Frontal cortex (tissue), 4 donors: ENCODE results near the gene SLC11A2. TPM values are rescaled to one million over a fixed set of nuclear protein-coding genes. Genes with fewer than 3 reads are reported as not detected.
A peak's percentile ranks its signal among the peaks of the same experiment; 100 is the strongest.
"Not testable (repeated sequence)": the region's sequence is repeated elsewhere in the genome, so short reads cannot be mapped to it uniquely, and the experiment has no call there.

ENCODE experiments used
- DNase-seq, 2 donors: peaks; one replicate each; pipeline ENCODE4 v3.0.0; 2012; ENCODE audit warnings: low spot score in 2 of 2
- FAIRE-seq: peaks from 2 replicates; lab custom pipeline; 2012; peaks lifted over from hg19 to GRCh38; lab: Jason Lieb, UNC
- total RNA-seq: library from RNA; depleted of rRNA; stranded (reverse); fragments of >200 nt; gene quantifications from one replicate; pipeline ENCODE4 v1.2.3, GENCODE V29; 2014
- donor health status: control.
- donor health status: control.
- donor health status: control.

SLC11A2 gene
- total RNA-seq, 1 donor from 2014 or later = 86.4 TPM

DNA sequence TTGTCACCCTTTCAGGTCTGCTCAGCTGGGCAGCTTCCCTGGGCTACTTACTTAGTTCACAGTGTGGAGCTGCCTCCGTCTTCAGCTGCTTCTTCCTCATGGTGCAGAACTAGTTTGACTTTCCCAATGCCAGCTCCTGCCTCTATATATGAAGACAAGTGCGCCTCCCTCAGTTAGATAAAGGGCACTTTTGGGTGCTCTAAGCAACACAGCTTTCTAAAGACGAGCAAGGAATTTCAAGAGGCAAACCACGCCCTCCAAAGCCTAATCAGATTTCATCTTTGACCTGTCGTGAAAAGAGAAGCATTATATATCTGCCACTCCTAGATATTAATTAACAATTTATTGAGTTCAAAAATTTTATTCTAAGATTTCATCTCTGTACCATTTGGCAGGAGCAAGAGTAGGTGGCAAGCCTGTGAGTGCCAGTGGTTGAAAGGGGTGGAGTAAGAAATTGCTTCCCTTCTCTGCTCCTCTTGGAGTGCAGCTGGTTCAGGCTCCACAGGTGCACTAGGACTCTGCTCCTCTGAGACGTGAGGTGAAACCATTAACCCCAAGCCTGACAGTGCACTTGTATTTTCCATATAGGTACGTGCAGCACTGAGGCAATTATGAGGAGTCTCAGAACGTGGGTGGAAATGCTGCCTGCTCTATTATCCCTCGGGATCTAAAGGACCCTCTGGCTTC, 2.1 kb upstream of the SLC11A2 start:
- DNase-seq (peak in 1 of 2 donors; percentile 34), FAIRE-seq (no peak)

DNA sequence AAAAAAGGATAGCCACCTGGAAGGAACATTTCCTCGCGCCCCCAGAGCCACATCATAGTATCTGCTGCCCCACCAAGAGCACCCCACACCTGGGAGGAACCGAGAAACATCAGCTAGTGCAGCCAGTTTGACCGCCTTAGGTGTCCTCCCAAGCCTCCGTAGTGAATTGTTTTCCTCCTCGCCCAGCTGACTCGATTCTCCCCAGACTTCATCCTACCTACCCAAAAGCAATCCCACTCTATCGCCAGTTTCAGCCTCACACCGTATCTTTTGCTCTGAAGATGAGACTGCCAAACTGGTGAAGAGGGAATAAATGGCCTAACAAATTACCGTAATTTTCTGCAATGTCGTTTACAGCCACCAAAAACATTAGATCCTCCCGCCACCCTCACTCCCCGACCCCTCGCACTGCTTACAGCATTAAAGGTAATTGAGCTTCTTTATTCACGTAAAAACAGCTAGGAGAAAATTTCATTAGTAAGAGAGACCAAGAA, 1.2 kb upstream of the SLC11A2 start:
- DNase-seq = no peak
- no peak for FAIRE-seq

DNA sequence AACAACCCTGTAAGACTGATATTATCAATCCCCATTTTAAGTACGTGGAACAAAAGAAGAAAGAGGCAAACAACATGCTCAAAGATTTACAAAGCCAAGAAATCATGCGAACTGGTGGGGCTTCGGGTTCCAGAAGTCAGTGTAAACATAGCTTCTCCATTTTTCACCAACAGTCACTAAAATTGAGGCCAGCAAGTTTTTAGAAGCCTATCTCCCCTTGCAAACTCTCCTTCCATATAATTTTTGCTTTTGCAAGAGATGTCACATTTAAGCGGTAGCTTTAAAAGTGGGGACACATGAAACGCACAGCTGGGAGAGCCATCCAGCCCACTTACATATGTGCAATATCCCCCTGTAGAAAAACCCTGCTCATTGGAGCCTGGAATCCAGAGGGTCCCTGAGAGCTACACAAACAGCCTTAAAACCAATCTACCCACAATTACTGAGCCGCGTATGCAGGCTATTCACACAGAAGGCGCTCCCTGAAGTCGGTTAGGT, 797 bp downstream of the SLC11A2 start:
- FAIRE-seq = no peak
- no peak for DNase-seq

DNA sequence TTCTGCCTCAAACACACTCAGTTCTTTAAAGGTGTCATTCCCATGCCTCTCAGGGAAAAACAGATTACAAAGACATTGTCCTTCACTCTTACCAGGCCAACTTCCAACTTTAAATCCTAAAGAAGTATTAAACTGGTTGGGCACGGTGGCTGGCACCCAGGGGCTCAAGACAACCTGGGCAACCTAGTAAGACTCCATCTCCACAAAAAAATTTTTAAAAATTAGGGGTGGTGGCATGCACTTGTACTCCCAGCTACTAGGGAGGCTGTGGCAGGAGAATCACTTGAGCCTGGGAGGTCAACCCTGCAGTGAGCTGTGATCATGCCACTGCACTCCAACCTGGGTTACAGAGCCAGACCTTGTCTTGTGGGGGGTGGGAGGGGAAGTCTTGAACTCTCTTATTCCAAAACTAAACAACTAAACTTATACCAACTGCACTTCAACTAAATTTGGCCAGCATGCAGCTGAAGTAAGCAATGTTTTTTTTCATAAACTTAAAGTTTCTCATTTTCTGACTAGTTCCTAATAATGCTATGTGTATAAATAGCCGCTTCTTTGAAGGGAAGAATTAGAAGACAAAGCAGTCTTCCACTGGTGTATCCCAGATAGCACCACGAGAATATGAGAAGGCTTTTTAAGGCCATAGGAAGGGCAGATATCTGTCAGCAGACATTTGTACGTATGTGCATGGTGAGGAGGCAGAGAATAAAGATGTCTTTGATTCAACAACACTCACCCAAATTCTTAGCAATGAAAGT, 2.4 kb downstream of the SLC11A2 start:
- no peak for FAIRE-seq
- DNase-seq = no peak

DNA sequence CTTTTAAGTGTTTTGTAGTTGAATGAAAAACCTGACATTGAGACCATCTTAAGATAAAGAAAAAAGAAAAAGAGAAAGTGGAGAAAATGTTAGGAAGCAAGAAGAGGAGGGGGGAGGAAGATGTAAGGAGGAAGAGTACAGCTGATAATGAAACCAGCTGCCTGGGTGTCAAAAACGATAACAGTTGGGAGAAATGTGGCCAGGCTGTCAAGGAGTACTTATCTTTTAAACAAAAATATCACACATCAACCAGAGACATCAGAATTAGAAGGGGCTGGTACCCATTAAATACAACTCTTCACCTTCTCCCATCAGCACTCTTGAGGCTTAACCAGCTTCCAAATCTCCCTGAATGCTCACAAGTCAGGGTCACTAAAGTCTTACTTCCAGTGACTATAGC, 4.5 kb downstream of the SLC11A2 start:
- FAIRE-seq (no peak), DNase-seq (no peak)

DNA sequence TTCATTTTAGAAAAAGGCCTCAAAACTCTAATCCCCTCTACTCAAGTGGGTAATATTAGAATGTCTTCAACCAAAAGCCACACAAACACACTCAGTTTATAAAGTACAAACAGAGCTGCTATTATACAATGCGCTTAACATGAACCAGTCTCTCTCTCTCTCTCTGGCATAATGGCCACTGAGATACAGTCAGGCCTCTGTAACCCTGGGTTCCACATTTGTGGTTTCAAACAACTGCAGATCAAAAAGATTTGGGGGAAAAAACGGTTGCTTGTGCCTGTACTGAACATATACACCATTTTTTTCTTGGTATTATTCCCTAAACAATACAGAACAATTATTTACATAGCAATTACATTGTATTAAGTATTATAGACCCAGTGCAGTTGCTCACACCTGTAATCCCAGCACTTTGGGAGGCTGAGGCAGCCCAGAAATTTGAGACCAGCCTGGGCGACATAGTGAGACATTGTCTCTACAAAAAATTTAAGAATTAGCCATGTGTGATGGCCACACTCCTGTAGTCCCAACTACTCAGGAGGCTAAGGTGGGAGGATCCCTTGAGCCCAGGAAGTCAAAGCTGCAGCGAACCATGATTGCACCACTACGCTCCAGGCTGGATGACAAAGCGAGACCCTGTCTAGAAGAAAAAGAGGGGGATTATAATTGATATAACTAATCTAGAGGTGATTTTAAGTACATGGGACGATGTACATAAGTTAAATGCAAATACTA, 5.6 kb downstream of the SLC11A2 start:
- FAIRE-seq (no peak), DNase-seq (no peak)

DNA sequence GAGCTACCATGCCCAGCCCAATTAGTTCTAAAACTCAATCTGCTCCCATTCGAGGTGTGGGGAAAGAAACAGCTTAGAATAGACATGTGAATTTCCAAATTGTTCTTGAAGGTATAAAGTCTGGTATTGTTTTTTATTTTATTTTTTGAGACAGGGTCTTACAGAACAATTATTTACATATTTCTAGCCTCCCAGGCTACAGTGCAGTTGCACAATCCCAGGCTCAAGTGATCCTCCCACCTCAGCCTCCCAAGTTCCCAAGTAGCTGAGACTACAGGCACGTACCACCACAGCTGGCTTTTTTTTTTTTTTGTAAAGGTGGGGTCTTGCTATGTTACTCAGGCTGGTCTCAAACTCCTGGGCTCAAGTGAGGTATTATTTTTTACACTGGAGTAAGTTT, 6.3 kb downstream of the SLC11A2 start:
- no peak for FAIRE-seq
- no peak for DNase-seq

DNA sequence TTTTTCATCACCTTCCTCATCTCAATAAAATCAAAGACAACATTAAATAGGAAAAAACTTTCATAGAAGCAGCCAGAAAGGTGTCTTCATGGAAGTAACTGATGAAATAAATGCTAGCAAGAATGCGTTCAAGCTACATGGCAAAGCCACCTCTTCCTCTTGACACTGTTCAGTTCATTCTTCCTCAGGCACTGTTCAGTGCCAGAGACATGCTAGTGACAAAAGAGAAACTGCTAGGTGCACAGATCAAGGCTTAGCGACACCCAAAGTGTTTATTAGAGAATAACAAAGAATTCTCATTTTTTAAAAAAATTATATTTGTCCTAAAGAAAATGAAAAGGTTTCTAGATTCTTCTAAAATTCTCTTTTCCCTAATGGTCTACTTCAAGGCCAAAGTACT, 7.2 kb downstream of the SLC11A2 start:
- FAIRE-seq (no peak), DNase-seq (no peak)

DNA sequence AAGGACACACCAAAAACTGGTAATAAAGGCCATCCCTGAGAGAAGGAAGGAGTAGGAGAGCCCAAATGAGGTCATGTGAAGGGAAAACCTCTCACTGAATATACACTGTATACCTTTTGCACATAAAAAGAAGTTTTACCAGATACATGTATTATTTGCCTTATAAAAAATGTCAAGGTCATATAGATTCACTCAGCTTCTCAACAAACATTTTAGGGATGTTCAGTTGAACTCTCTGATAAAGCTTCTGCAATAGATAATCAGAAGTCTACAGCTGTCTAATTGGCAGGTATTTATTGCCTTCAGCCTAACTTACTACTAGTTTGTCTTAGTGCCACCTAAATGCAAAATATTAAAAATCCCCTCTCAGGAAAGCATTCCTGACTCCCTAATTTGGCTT, 8.7 kb downstream of the SLC11A2 start:
- DNase-seq (no peak), FAIRE-seq (no peak)

DNA sequence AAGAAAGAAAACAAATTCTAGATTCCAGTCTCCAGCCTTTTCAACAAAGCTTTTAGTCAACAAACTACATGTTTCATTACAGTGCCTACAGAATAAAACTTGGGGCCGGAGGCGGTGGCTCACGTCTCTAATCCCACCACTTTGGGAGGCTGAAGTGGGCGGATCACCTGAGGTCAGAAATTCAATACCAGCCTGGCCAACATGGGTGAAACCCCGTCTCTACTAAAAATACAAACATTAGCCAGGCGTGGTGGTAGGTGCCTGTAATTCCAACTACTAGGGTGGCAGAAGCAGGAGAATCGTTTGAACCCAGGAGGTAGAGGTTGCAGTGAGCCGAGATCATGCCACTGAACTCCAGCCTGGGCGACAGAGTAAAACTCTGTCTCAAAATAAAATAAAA, 11.7 kb downstream of the SLC11A2 start:
- not testable (repeated sequence) for FAIRE-seq, DNase-seq

DNA sequence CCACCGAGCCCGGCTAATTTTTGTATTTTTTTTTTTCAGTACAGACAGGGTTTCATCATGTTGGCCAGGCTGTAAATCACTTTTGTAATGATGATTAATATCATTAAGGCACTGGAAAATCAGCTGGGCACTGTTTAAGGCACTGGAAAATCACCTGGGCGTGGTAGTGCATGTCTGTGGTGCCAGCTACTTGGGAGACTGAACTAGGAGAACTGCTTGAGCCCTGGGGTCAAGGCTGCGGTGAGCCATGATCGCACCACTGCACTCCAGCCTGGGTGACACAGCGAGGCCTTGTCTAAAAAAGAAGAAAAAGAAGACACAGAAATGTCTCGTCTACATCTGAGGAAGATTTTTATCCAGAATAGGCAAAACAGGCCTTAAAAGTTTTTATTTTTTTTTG, 12.7 kb downstream of the SLC11A2 start:
- no peak for FAIRE-seq
- DNase-seq = no peak

DNA sequence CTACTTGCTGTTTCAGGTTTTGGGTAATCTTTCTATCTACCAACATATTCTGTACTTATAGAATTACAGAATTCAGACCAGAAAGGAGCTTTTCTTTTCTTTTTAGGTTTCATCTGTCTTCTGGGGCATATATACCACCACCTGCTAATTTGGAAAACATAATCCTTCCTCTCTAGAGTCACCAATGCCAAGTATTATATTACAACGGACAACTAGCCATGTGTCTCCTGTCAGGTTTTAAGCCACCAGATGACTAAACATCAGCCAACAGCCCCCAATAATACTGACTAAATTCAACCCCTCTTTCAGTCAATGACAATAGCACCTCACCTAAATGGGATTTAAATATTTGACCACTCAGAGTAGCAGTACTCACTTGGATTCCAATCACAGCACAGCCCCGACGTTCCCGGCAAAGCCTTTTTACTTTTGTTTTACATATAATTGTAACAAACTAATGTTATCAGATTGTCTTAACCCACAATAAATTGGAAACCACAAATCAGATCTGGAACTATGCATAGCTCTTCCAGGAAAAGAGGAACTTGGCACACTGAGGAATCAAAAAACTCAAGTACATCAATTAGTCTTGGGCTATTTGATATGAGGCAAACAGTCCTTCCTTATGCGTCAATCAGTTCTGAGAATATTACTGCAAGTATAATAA, 13.5 kb downstream of the SLC11A2 start:
- no peak for DNase-seq
- no peak for FAIRE-seq

DNA sequence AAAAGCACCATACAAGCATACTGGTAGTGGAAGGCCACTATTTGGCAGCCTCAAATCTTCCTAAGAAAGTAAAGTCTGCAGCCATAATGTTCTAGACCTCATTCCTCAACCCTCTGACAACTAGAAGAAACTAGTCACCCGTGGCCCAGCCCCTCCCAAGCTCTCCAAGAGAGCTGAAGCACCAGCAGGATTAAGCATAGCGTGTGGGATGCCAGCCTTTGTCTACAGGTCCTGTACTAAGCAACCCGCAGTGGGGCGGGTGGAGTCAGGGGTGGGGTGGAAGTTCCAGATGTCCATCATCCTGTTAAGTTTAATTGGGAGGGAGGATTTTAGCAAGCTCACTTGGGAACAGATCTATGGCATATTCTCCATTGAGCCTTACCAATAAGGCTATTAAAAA, 14.2 kb downstream of the SLC11A2 start:
- DNase-seq = no peak
- no peak for FAIRE-seq

DNA sequence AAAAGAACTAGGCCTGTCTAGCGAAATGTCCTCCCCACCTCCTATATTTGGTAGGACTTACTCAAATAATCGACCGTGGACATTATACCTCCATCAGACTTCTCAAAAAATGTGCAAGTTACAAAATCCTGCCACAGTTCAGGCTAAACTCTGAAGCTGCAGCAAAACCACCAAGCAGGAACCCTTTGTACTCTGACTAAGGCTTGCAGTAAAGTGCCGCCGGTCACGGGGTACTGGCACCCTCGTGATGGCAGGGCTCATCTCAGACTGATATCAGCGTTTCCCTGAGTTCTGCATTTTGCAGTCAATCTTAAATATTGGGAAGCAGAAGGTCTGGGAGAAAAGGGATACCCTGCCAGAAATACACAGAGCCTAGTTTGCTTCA, 17.1 kb downstream of the SLC11A2 start:
- peak in 1 of 2 donors; percentile 48 for DNase-seq

DNA sequence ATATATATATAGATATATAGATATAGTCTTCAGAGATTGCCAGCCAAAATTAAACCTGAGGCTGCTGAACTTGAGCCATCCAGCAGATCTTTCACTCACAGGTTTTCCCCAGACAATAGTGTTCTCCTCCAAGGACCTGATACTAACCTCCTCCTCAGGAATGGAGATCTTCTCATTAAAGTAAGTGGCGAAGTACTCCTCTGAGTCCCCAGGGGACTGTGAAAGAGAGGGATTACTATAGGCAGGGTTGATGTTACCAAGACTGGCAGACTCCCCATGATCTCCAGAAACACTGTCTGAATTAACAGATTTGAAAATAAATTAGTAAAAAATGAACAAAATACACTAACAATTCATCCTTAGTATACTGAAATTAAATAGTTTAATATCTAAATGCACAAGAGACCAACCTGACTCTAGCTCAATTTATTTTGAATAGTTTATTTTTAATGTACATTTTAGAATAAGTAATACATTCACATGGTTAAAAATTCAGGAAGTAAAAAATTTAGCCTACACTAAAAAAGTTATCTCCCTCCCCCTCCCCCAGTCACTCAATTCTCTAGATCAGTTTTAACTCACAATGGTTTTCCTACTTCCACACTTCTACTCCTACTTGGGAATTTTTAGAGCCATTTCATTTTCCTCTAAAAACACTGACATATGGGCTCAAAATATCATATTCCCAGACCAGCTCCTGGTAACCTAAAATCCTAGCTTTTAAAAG, 17.7 kb downstream of the SLC11A2 start:
- FAIRE-seq (no peak), DNase-seq (no peak)

More for the DNA sequence above, 17.1 kb downstream of the SLC11A2 start:
- FAIRE-seq = no peak

DNA sequence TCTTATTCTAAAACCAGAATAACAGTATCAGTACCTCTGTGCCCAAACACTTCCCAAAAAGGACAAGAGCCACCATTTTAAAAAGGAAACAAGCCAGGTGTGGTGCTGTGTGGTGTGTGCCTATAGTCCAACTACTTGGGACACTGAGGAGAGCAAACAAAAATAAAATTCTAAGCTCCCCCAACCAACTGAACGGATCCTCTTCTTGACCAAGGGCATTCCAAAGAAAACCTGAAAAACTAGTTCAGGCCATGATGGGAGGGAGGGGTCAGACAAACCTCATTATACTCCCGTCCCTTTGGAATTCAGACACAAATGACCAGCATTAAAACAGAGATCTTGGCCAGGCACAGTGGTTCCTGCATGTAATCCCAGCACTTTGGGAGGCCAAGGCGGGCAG, 20.5 kb downstream of the SLC11A2 start:
- DNase-seq (no peak), FAIRE-seq (no peak)

DNA sequence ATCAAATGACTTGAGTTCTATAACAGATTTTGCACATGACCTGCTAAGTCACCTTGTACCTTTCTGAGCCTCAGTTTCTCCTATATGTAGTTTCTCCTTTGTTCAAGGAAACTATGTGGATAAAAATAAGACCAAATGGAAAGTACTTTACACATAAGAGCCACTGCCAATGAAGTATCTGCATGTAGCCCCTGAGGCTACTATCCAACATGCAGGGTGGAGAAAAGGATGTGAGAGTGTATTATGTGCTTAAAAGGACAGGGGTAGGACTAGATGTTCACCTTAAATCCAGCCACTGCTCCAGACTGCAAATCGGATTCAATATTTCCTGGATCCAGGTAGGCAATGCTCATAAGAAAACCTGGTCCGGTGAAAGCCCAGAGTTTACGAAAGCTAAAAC, 21.2 kb downstream of the SLC11A2 start:
- DNase-seq = no peak
- FAIRE-seq = no peak

DNA sequence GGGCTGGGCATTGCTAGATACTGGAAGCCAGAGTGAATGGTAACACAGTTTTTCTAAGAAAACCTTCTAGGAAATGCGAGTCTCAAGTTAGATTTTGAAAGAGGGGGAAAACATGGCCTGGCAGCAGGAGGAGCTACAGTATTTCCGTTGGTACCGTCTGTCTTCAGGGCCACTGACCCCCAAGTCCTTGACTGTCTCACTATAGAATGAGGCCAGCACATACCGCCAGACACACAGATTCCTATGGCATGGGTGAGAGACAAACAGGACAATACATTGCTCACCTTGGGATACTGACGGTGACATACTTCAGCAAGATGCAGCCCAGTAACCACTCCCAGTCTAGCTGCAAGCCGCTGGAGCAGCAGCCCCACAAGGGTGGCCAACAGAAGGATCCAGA, 21.7 kb downstream of the SLC11A2 start:
- no peak for FAIRE-seq

DNA sequence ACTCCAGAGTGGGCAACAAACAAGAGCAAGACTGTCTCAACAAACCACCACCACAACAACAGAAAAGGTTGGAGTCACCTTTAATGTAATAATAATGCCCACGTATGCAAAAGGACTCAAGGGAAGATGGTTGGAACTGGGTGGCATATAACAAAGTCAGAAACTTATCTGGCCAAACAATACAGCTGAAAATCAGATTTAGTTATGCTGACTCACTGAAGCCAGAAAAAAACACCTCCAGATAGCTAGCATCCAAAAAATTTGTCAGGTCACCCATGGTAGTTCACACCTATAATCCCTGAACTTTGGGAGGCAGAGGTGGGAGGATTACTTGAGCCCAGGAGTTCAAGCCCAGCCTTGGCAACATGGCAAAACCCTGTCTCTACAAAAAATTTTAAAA, 24.4 kb downstream of the SLC11A2 start:
- FAIRE-seq (no peak), DNase-seq (no peak)

More for the DNA sequence above, 21.7 kb downstream of the SLC11A2 start:
- DNase-seq = no peak
